Measurements from ENCODE around the gene AHSP. TPM values are rescaled to one million over a fixed set of nuclear protein-coding genes. Genes with fewer than 3 reads are reported as not detected.
"Not testable (repeated sequence)": the region's sequence is repeated elsewhere in the genome, so short reads cannot be mapped to it uniquely, and the experiment has no call there.

Gene AHSP
- total and polyA plus RNA-seq, 10 of the 15 experiments (the other 5 are each of a cell fraction or from before 2014, with no cell fraction given), result not detected

GRCh38 chr16:31483081-31483480, 44.6 kb upstream of the AHSP start, which contains the start of gene SLC5A2 (continued):
- TF ChIP-seq JUND (IDR thresholded peaks at IDR 0.05; ENCODE audit: low read depth, low read length) (no peak), EZH2 (IDR thresholded peaks at IDR 0.05; ENCODE audit: borderline replicate concordance, control insufficient read depth, low read depth, low read length) (no peak), ZNF217 (IDR thresholded peaks at IDR 0.05) (no peak), ATF2 (IDR thresholded peaks at IDR 0.05; ENCODE audit: low read length) (no peak), MEF2A (IDR thresholded peaks at IDR 0.05; ENCODE audit: insufficient read depth, low read depth, low read length) (no peak), KDM1A (IDR thresholded peaks at IDR 0.05; ENCODE audit: borderline replicate concordance) (no peak), ZZZ3 (IDR thresholded peaks at IDR 0.05; ENCODE audit: control insufficient read depth, insufficient read length, low read depth) (no peak), BMI1 (IDR thresholded peaks at IDR 0.05; ENCODE audit: borderline replicate concordance) (no peak), GABPA (IDR thresholded peaks at IDR 0.05; ENCODE audit: low read depth) (no peak)

GRCh38 chr16:31484048-31484447, 43.7 kb upstream of the AHSP start:
- H3K4me3 ChIP-seq; H3K36me3 ChIP-seq (ENCODE audit: control insufficient read depth in 2 of 2, insufficient read depth in 2 of 2, low read length in 1 of 2); H3K79me2 ChIP-seq (ENCODE audit: control insufficient read depth, insufficient read depth, low read length); DNase-seq (ENCODE audit: low read depth, low spot score); FAIRE-seq; H2AFZ ChIP-seq (ENCODE audit: control insufficient read depth, low read depth, low read length); ATAC-seq; H3K27me3 ChIP-seq (replicated peaks in 1 of 2; ENCODE audit: control insufficient read depth in 2 of 2, insufficient read depth in 2 of 2, low read length in 1 of 2); CTCF ChIA-PET; H4K20me1 ChIP-seq (ENCODE audit: control insufficient read depth, insufficient read depth); BruUV-seq (replicated peaks); RAD21 ChIA-PET (ENCODE audit: unreplicated experiment); H3K4me2 ChIP-seq (ENCODE audit: control insufficient read depth, insufficient read depth); POLR2A ChIA-PET; in situ Hi-C loops (cut with MboI); H3K9me3 ChIP-seq (replicated peaks; ENCODE audit: control insufficient read depth, insufficient read depth, low read length); H3K9ac ChIP-seq (ENCODE audit: control insufficient read depth, insufficient read depth, low read length); intact Hi-C loops (cut with micrococcal nuclease; ENCODE audit: unreplicated experiment); H3K27ac ChIP-seq (ENCODE audit: control insufficient read depth, insufficient read depth); H3K4me1 ChIP-seq (ENCODE audit: control insufficient read depth, insufficient read depth, low read length): not testable (repeated sequence)
- 55% methylated on average over 4 of the region's 4 CpGs for WGBS (ENCODE audit: insufficient coverage, insufficient replicate concordance, low lambda C conversion rate, missing lambda C conversion rate)
- SMC1A ChIA-PET (ENCODE audit: uncharacterized antibody, unreplicated experiment), result interaction anchor here (0.7 kb wide), 1 partner anchor 298 kb away, joined by 4 read pairs; no protein-coding TSS in a partner anchor

Measured in GM12878 (cell line).